Colonic mucosa (tissue), 4 donors: ENCODE results near the gene GPLD1. TPM values are rescaled to one million over a fixed set of nuclear protein-coding genes. Genes with fewer than 3 reads are reported as not detected.

ENCODE experiments used
- DNase-seq: peaks from one replicate; pipeline ENCODE4 v3.0.0-alpha.2; 2020
- H3K27ac ChIP-seq: fragments of 200-600 bp; one replicate; pipeline ENCODE4 v1.8.0; 2021
- H3K27me3 ChIP-seq: fragments of 200-600 bp; one replicate; pipeline ENCODE4 v1.8.0; 2021
- H3K36me3 ChIP-seq: fragments of 200-600 bp; one replicate; pipeline ENCODE4 v1.8.0; 2021
- H3K4me1 ChIP-seq: fragments of 200-600 bp; one replicate; pipeline ENCODE4 v1.8.0; 2021; ENCODE audit warnings: mild to moderate bottlenecking
- H3K4me3 ChIP-seq: fragments of 200-600 bp; one replicate; pipeline ENCODE4 v1.8.0; 2021
- H3K9ac ChIP-seq, 2 donors: one replicate each; pipeline ENCODE4 v1.7.0; 2013; ENCODE audit warnings: control low read depth in 2 of 2, low read depth in 2 of 2, low read length in 2 of 2
- H3K9me3 ChIP-seq: fragments of 200-600 bp; one replicate; pipeline ENCODE4 v1.8.0; 2021
- intact Hi-C: fragments of 100-400 bp; cut with DNase I; formaldehyde crosslinking; loops from one replicate; pipeline ENCODE4 v1.14.1; 2022
- total RNA-seq, 2 donors: library from RNA; stranded (reverse); fragmentation: NEBNext Ultra II Directional in 1 of 2; extraction: Animal tissue kit (Norgen Biotek cat#: 25700) in 1 of 2; gene quantifications; one replicate each; pipeline ENCODE4 v1.2.1, GENCODE V29; 2021
- TF ChIP-seq, protein P1 (sequence below): fragments of 200-600 bp; IDR thresholded peaks from one replicate; pipeline ENCODE4 v1.8.0; 2022; ENCODE audit warnings: antibody characterized with exemption, mild to moderate bottlenecking
- donor health status: healthy.
- donor health status: DM: no; HTN: no; CAD: no.
- donor health status: DM: no; HTN: no; CAD: no.

Gene GPLD1
- total RNA-seq, 2 donors from 2014 or later = 0.84 to 0.88 TPM

DNA sequence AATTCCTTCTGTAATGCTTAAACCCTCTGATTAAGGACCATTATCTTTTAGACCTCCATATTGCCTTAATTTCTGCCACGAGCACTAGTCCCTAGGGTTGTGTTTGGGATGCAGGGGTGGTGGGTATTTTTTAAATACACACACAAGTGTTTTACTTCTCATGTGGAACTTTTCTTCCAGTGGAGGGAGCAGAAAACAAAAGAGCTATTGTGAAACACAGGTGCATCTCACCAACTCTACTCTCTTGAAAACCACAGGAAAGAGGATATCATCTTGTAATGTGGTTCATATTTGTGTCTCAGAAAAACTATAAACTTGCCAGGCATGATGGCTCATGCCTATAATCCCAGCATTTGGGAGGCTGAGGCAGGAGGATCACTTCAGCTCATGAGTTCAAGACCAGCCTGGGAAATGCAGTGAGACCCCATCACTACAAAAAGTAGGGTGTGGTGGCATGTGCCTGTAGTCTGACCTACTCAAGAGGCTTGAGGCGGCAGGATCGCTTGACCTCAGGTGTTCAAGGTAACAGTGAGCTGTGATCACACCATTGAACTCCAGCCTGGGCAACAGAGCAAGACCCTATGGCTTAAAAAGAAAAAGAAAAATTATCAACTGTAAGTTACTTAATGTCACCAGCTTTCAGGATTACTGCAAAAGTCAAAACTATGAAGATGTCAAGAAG lies 49.4 kb downstream of the GPLD1 start:
- Histone ChIP-seq H3K27me3 (no peaks in the 10 kb centered on the region), H3K27ac (no peak overlapping the region), H3K9me3 (no peaks in the 10 kb centered on the region), H3K4me1 (no peaks in the 10 kb centered on the region), H3K4me3 (no peak overlapping the region), H3K36me3 (no peaks in the 10 kb centered on the region), H3K9ac (no peak overlapping the region)
- intact Hi-C loops = loop anchor here (10.0 kb wide), 2 partner anchors 75 to 255 kb away; no protein-coding TSS in a partner anchor
- DNase-seq = no peak
- TF ChIP-seq, protein P1, sequence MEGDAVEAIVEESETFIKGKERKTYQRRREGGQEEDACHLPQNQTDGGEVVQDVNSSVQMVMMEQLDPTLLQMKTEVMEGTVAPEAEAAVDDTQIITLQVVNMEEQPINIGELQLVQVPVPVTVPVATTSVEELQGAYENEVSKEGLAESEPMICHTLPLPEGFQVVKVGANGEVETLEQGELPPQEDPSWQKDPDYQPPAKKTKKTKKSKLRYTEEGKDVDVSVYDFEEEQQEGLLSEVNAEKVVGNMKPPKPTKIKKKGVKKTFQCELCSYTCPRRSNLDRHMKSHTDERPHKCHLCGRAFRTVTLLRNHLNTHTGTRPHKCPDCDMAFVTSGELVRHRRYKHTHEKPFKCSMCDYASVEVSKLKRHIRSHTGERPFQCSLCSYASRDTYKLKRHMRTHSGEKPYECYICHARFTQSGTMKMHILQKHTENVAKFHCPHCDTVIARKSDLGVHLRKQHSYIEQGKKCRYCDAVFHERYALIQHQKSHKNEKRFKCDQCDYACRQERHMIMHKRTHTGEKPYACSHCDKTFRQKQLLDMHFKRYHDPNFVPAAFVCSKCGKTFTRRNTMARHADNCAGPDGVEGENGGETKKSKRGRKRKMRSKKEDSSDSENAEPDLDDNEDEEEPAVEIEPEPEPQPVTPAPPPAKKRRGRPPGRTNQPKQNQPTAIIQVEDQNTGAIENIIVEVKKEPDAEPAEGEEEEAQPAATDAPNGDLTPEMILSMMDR = no peak

DNA sequence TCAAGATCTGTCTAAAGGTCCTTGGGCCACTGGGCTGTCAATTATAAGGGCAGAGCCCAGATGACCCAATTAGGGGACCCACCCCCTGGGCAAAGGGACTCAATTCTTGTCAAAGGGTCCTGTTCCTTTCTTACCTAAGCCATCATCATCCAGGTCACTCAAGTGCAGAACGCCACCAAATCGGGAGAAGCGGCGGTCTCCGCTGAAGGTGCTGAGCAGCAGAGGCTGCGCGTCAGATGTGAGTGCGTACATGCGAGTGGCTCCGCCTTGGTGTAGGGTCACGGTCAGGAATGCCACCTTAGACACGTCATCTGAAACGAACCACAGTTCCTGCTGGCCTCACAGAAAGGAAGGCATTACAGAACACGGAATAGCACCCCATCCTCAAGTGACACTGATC lies 52.4 kb downstream of the GPLD1 start:
- Histone ChIP-seq H3K36me3 (no peaks in the 10 kb centered on the region), H3K9me3 (no peaks in the 10 kb centered on the region), H3K4me1 (no peaks in the 10 kb centered on the region), H3K9ac (no peak overlapping the region), H3K27me3 (no peaks in the 10 kb centered on the region), H3K27ac (no peak overlapping the region), H3K4me3 (no peak overlapping the region)
- TF ChIP-seq, protein P1 = no peak
- no peak for DNase-seq
- intact Hi-C loops = loop anchor here (10.0 kb wide), 2 partner anchors 78 to 258 kb away; no protein-coding TSS in a partner anchor

DNA sequence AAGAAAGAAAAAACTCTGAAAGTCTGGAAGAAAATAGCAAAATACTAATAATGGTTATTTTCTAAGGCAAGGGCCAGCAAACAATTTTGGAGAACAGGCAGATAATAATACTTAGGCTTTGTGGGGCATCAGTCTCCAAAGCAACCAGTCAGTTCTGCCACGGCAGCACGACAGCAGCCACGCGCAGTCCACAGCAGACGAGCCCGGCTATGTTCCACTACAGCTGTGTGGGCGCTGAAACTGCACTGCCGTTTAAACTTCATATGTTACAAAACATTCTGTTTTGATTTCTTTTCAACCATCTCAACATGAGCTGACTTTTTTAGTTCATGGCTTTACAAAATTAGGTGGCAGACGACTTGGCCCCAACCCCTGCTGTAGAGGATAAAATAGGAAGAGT lies 56.8 kb downstream of the GPLD1 start:
- intact Hi-C loops = loop anchor here (10.0 kb wide), 2 partner anchors 82 to 262 kb away; no protein-coding TSS in a partner anchor

DNA sequence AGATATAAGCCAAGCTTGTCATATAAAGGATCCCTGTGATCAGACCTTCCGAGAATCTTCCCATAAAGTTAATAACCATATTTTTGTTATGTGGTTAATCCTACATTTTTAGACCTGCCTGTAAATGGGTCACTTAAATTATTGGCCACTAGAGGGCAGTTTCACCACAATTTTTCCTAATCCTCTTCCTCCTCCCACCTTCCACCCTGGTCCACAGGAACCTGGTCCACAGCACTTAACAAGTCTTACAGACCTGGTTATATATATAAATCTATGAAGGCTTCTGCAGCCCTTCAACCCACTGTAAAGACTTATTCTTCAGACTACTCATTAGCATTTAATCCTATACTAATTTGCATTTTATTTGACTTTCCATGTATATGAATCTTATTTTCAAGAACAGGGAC lies 58.3 kb downstream of the GPLD1 start:
- no peaks in the 10 kb centered on the region for H3K9me3 ChIP-seq
- no peaks in the 10 kb centered on the region for H3K27me3 ChIP-seq
- no peak overlapping the region for H3K9ac ChIP-seq
- no peaks in the 10 kb centered on the region for H3K36me3 ChIP-seq
- H3K4me3 ChIP-seq = no peak overlapping the region
- no peak overlapping the region for H3K27ac ChIP-seq
- TF ChIP-seq, protein P1 = peak; percentile 62
- H3K4me1 ChIP-seq = no peaks in the 10 kb centered on the region
- DNase-seq = peak; percentile 28
- intact Hi-C loops = loop anchor here (10.0 kb wide), 2 partner anchors 84 to 264 kb away; no protein-coding TSS in a partner anchor

More for the DNA sequence above, 56.8 kb downstream of the GPLD1 start:
- Histone ChIP-seq H3K27me3 (no peaks in the 10 kb centered on the region), H3K9me3 (no peaks in the 10 kb centered on the region), H3K4me1 (no peaks in the 10 kb centered on the region), H3K9ac (no peak overlapping the region), H3K4me3 (no peak overlapping the region), H3K36me3 (no peaks in the 10 kb centered on the region), H3K27ac (no peak overlapping the region)
- no peak for DNase-seq
- TF ChIP-seq, protein P1 = no peak

DNA sequence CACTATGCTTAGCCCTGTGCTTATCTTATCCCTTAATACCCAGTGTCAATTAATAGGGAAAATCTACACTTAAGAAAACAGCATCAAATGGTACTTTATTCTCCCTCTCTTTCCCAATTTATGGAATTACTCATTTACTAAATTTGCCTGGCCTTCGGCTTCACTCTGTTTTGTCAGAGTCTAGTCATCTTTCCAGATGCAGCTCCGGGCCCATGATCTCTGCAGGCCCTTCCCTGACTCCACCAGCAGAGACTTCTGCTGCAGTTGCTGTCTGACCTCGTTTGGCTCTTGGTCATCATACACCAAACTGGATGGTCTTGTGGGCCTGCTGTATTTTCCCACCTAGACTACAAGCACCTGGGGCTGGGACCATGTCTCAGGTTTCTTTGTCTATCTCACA lies 59.3 kb downstream of the GPLD1 start:
- no peaks in the 10 kb centered on the region for H3K36me3 ChIP-seq
- H3K27me3 ChIP-seq = no peaks in the 10 kb centered on the region
- H3K9ac ChIP-seq = no peak overlapping the region
- intact Hi-C loops = loop anchor here (10.0 kb wide), 2 partner anchors 85 to 265 kb away; no protein-coding TSS in a partner anchor
- DNase-seq = no peak
- H3K9me3 ChIP-seq = no peaks in the 10 kb centered on the region
- H3K4me3 ChIP-seq = no peak overlapping the region
- H3K27ac ChIP-seq = no peak overlapping the region
- TF ChIP-seq, protein P1 = no peak
- no peaks in the 10 kb centered on the region for H3K4me1 ChIP-seq
